DMS114 treated with DMSO at 0.1 percent for 48 hours (cell line): ENCODE data around the gene LRRC43.

Experiments used
- DNase-seq: peaks from one replicate; lab custom pipeline; 2025; ENCODE audit not compliant: unreplicated experiment; lab: John Stamatoyannopoulos, UW

The LRRC43 gene, protein sequence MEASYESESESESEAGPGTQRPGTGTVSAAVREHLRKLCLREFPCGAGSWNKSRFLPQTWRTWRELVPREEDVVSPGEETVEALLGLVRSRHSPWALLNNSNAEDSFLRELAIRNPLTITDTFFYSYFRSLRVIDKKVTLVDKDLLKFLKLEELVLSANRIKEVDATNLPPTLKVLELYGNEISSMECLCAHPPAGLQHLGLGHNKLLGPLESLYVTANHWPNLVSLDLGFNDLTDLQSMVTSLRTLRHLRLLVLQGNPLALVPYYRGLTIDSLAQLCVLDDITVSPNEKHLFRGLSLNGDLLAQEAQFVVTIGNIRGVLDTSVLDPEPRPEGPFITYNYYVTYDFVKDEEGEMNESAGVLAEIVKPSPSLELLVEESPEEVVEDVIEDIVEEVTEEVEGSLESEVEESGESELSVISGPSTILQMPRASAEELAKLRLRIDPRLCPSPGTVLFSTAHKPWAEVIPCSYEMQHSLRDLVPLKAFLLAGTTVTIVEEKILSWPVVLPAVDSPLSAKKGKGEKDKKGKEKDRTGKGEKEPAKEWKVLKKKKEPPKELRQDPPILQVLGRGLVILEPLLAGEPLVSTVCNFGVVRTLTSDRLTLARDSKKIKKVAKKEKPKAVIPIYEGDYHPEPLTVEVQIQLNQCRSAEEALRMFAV

GRCh38 chr12:122182887-122183587, at the start of gene LRRC43:
Gene LRRC43, plus strand, starts transcription at chr12:122183123. Its CDS starts 22 bp downstream, at chr12:122183145.
- no peak for DNase-seq

- DNase-seq, result no peak
Observed at GRCh38 chr12:122133192-122133950, 49.6 kb upstream of the LRRC43 start.

GRCh38 chr12:122135437-122136031, 47.4 kb upstream of the LRRC43 start:
- DNase-seq, result no peak

DNA sequence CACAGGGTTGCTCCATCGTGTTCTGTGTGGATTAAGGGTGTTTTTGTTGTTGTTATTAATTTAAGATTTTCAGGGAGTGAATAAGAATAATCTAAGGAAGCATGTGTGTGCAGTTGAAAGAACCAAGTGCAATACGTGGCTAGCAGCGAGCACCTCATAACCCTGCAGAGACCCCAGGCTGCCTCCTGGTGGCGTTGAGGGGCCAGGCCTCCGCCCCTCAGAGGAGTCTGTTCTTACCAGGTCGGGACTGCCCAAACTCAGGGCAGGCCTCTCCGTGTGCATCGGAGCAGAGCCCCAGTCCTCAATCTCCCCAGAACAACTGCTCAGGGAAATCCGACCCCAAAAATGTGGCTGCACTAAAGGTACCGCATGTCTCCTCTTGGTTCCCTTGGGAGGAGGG, 45.7 kb upstream of the LRRC43 start:
- no peak for DNase-seq

DNA sequence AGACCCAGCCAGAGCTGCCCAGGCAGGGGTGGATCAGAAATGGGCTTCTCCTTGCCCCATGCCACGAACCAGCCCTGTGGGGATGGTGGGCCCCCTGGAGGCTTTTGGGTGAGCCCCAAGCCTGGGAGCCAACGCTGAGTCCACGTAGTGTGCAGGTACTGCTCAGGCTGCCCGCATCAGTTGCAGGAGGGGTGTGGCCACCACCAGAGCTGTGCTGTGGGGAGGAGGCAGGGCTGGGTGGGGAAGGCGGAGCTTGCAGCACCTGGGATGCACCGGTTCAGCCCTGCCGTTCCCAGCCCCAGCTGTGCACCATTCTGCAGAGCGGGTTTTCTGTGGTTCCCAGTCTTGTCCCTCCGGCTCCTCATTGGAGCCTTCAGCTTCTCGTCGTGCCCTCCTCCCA, 45.2 kb upstream of the LRRC43 start:
- no peak for DNase-seq

DNA sequence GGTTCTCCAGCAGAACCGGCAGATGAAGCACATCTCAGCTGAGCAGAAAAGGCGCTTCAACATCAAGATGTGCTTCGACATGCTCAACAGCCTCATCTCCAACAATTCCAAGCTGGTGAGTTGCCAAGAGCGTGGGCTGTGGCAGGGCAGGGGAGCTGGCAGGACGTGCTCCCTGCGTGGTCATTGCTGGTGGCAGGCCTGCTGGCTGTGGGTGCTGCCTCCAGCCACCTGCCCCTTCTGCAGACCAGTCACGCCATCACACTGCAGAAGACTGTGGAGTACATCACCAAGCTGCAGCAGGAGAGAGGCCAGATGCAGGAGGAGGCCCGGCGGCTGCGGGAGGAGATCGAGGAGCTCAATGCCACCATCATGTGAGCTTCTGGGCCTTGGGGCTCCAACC, 44.7 kb upstream of the LRRC43 start:
- no peak for DNase-seq

- no peak for DNase-seq
Observed at GRCh38 chr12:122138616-122139015, 44.3 kb upstream of the LRRC43 start.

DNA sequence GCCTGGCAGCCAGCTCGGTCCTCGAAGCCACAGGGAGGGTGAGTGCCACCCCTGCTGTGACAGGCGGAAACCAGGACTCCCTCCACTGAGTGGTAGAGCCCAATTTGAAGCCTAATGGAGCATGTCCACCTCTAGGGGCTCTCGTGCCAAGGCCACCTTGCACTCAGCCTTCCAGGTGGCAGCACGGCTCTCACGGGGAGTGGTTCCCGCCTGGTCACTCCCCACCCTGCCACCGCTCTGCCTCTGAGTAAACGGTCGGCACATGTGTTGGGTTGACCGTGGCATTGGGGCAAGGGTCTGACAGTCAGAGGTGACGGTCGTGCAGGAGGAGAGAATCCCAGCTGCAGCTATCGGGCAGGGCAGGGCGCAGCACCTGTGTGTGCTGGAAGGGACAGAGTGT, 43.7 kb upstream of the LRRC43 start:
- DNase-seq, result no peak

- no peak for DNase-seq
Observed at GRCh38 chr12:122139941-122140340, 43.0 kb upstream of the LRRC43 start.

DNA sequence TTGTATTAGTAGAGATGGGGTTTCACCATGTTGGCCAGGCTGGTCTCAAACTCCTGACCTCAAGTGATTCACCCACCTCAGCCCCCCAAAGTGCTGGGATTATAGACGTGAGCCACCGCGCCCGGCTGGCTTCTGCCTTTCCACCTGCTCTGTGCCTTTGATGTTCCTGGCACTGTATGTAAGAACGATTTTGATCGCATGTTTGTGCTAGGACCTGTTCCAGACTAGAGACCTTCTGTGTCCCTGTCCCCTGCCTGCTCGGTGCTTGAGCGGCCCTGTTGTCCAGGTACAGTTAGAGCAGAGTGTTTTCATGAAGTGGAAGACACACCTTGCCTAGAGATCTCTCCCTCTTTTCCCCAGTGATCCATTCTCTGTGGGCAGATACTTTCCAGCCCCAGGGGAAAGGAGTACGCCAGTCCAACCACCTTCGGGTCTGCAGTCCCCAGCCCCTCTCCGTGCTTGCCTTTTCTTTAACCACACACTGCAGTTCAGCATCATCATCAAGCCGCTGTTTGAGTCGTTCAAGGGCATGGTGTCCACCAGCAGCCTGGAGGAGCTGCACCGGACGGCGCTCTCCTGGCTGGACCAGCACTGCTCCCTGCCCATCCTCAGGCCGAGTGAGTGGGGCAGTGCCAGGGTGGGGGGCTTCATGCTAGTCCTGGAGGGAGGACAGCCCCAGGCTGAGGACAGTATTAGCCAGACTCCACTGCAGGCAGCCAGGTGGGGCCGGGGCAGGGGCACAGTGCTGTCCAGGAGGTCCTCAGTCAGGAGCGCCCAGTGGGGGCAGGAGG, 42.3 kb upstream of the LRRC43 start:
- DNase-seq, result no peak

GRCh38 chr12:122141911-122142725, 40.8 kb upstream of the LRRC43 start:
- no peak for DNase-seq

DNA sequence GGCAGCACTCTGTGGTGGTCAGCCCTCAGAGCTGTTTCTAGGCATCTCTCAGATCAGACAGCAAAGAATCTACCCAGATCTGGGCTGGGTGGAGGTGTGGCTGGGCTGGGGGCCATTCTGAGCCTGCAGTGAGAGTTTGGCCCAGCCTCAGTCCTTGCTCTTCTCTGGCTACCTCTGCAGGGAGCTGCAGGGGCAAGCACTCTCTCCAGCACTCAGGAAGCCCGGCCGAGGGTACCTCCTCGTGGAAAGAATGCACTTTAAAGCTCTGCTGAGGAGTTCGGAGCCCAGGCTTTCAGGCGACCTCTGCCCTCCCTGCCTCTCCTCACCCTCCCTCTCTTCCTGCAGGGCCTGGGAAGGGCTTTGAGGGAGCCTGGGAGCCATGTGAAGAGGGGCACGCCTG, 40.1 kb upstream of the LRRC43 start:
- no peak for DNase-seq

- no peak for DNase-seq
Observed at GRCh38 chr12:122144885-122145284, 38.0 kb upstream of the LRRC43 start.

DNA sequence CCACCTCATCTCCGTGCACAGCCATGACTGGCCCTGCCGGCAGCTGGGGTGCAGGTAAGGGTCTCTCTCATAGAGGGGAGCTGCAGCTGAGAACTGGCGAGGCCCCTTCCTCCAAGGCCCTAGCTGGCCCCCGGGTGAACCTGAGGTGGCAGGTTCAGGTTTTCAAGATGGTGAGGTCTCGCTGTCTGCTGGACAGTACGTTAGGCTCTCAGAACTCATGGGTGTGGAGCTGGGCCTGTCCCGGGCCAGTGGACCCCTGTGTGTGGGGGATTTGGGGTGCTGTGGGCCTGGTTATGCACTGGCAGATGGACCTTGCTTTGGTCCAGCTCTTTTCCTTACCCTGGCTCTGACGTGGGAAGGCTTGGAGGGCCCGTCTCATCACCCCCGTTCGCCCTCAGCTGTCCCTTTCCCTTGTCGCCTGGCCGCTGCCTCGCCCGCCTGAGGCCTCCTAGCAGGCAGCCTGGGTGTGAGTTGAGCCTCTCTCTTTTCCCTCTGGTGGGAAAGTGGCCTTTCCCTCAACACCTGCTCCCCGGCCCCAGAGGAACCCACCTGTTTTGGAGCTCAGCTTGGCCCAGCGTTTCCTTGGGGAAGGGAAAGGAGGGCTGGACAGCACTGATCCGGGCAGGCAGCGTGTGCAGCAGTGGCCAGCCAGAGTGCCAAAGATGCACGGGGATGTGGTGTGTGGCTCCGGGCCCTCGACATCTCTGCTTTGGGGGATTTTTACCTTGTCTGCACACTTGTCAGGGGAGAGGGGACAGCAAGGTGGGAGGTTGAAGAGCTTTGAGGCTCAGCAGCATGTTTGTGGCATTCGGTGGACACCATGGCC, 37.2 kb upstream of the LRRC43 start:
- no peak for DNase-seq

- no peak for DNase-seq
Observed at GRCh38 chr12:122147514-122148290, 35.2 kb upstream of the LRRC43 start.

DNA sequence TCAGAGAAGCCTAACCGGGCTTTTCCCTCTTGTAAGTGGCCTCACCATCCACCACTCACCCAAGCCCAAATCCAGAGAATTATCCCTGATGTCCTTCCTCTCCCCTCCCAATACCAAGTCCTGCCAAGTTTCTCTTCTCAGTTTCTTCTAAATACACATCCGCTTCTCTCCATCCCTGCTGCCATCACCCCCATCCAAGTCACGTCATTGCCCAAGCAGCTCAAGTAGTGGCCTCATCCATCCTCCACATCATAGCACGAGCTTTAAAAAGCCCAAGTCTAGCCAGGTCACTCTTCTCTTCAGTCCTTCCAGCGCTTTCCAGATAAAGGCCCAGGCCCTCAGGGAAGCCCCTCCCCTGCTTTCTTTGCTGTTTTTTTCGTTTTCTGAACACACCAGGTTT, 34.3 kb upstream of the LRRC43 start:
- DNase-seq, result no peak

GRCh38 chr12:122150127-122150681, 32.7 kb upstream of the LRRC43 start:
- no peak for DNase-seq
